Vagina (tissue), 2 donors: ENCODE measurements around the gene DAB1.

Experiments used
- POLR2AphosphoS5 ChIP-seq, 2 donors: sonication (generic); formaldehyde crosslinking; IDR thresholded peaks; one replicate each; pipeline ENCODE4 v1.9.0; 2017; ENCODE audit warnings: antibody characterized with exemption in 2 of 2, mild to moderate bottlenecking in 2 of 2, low read depth in 1 of 2; ENCODE audit not compliant: insufficient read depth in 1 of 2
- TF ChIP-seq, protein P1 (sequence below), 3 experiments: fragments of 450-650 bp in 2 of 3; fragments of 200-600 bp in 1 of 3; sonication (generic) in 1 of 3; IDR thresholded peaks; one replicate each; pipeline ENCODE4 v1.5.1; 2017 to 2019; ENCODE audit warnings: antibody characterized with exemption in 3 of 3, mild to moderate bottlenecking in 2 of 3, moderate library complexity in 2 of 3

DNA sequence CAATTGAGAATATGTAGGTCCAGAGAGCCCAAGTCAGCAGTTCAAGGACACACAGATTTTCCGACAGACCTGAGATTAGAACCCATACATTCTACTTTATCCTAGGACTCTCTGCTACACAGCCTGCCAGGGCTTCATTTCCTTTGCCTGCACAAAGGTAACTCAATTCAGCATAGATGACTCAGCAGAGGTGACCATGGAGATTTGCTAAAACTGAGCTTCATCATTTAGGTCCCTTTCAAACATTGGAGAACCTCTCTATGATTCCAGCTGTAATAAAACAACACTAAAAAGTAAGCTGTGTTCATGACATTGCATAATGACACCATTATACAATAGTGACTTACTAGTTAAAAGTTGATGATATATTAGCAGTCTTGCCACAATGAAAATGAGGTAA lies 22.2 kb downstream of the DAB1 start:
- TF ChIP-seq, protein P1, sequence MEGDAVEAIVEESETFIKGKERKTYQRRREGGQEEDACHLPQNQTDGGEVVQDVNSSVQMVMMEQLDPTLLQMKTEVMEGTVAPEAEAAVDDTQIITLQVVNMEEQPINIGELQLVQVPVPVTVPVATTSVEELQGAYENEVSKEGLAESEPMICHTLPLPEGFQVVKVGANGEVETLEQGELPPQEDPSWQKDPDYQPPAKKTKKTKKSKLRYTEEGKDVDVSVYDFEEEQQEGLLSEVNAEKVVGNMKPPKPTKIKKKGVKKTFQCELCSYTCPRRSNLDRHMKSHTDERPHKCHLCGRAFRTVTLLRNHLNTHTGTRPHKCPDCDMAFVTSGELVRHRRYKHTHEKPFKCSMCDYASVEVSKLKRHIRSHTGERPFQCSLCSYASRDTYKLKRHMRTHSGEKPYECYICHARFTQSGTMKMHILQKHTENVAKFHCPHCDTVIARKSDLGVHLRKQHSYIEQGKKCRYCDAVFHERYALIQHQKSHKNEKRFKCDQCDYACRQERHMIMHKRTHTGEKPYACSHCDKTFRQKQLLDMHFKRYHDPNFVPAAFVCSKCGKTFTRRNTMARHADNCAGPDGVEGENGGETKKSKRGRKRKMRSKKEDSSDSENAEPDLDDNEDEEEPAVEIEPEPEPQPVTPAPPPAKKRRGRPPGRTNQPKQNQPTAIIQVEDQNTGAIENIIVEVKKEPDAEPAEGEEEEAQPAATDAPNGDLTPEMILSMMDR (IDR thresholded peaks at IDR 0.05), result no peak
- TF ChIP-seq POLR2AphosphoS5 (IDR thresholded peaks at IDR 0.05; ENCODE audit: insufficient read depth in 1 of 2, low read depth in 1 of 2), result no peak
